Esophagus muscularis mucosa (tissue), 4 donors: ENCODE data around the gene TRAPPC2L. TPM values are rescaled to one million over a fixed set of nuclear protein-coding genes. Genes with fewer than 3 reads are reported as not detected.

Experiments
- DNase-seq: peaks from one replicate; pipeline ENCODE4 v3.0.0-alpha.2; 2017; ENCODE audit errors: extremely low spot score
- H3K27ac ChIP-seq, 4 donors: fragments of 200-600 bp; sonication (generic); replicated peaks in 1 of 4; 1 replicate in 3 of 4; 2 replicates in 1 of 4; pipeline ENCODE4 v1.5.1; 2016 to 2019; ENCODE audit warnings: mild to moderate bottlenecking in 1 of 4
- H3K27me3 ChIP-seq, 4 donors: fragments of 200-600 bp; sonication (generic); one replicate each; pipeline versions ENCODE4 v1.5.1 to v1.6.0; 2016 to 2019
- H3K36me3 ChIP-seq, 4 donors: fragments of 200-600 bp; sonication (generic); one replicate each; pipeline ENCODE4 v1.5.1; 2016 to 2019
- H3K4me1 ChIP-seq, 4 donors: fragments of 200-600 bp; sonication (generic); one replicate each; pipeline ENCODE4 v1.5.1; 2016 to 2019
- H3K4me3 ChIP-seq, 4 donors: fragments of 200-600 bp; sonication (generic); 1 replicate in 2 of 4; 2 replicates in 2 of 4; pipeline ENCODE4 v1.5.1; 2016 to 2019; ENCODE audit warnings: mild to moderate bottlenecking in 4 of 4, moderate library complexity in 1 of 4
- H3K9me3 ChIP-seq, 4 donors: fragments of 200-600 bp; sonication (generic); 1 replicate in 3 of 4; 2 replicates in 1 of 4; pipeline ENCODE4 v1.5.1; 2016 to 2019
- CTCF ChIP-seq, 3 experiments: fragments of 200-600 bp in 2 of 3; fragments of 450-650 bp in 1 of 3; sonication (generic) in 2 of 3; IDR thresholded peaks; one replicate each; pipeline ENCODE4 v1.5.1; 2017 to 2019; ENCODE audit warnings: antibody characterized with exemption in 3 of 3, mild to moderate bottlenecking in 2 of 3, moderate library complexity in 1 of 3
- EP300 ChIP-seq: sonication (generic); formaldehyde crosslinking; IDR thresholded peaks from one replicate; pipeline ENCODE4 v1.6.1; 2017; ENCODE audit warnings: antibody characterized with exemption
- POLR2A ChIP-seq: fragments of 450-650 bp; IDR thresholded peaks from one replicate; pipeline ENCODE4 v1.6.1; 2017; ENCODE audit warnings: antibody characterized with exemption, moderate library complexity, mild to moderate bottlenecking, low read depth
- POLR2AphosphoS5 ChIP-seq, 2 donors: sonication (generic); formaldehyde crosslinking; IDR thresholded peaks; one replicate each; pipeline ENCODE4 v1.6.1; 2017; ENCODE audit warnings: antibody characterized with exemption in 2 of 2
- WGBS: methylation state at CpG from one replicate; pipeline ENCODE4 v1.1.5; 2018; 5-methylcytosine and 5-hydroxymethylcytosine counted together
- intact Hi-C: fragments of 100-400 bp; cut with DNase I; formaldehyde crosslinking; loops from one replicate; pipeline ENCODE4 v1.15.1; 2023
- total RNA-seq, 4 donors: library from RNA; depleted of rRNA; stranded (reverse); fragments of >200 nt; gene quantifications; one replicate each; pipeline versions ENCODE4 v1.1.0 to v1.2.1, GENCODE V29; 2016

TRAPPC2L gene
- total RNA-seq, 4 donors from 2014 or later: 22.9 to 35.8 (median 29.6) TPM

GRCh38 chr16:88909431-88910210 is 52.7 kb downstream of the TRAPPC2L start:
- DNase-seq: no peak
- Histone ChIP-seq H3K27me3 (peaks cover 0 to 76% (median 0%) of the 10 kb centered on the region in 4 donors), H3K4me1 (peaks cover 7 to 31% (median 21%) of the 10 kb centered on the region in 4 donors), H3K27ac (peak overlapping the region in 1 of 4 donors; percentile 27), H3K9me3 (no peaks in the 10 kb centered on the region), H3K36me3 (no peaks in the 10 kb centered on the region), H3K4me3 (no peak overlapping the region)
- 78% methylated on average over 43 of the region's 44 CpGs for WGBS
- intact Hi-C loops: no loop called here
- TF ChIP-seq EP300: no peak
- TF ChIP-seq POLR2AphosphoS5 (IDR thresholded peaks at IDR 0.05): no peak
- TF ChIP-seq POLR2A: no peak
- TF ChIP-seq CTCF (IDR thresholded peaks at IDR 0.05): no peak

- intact Hi-C loops: no loop called here
- Histone ChIP-seq H3K36me3 (no peaks in the 10 kb centered on the region), H3K4me1 (peaks cover 10 to 24% (median 21%) of the 10 kb centered on the region in 4 donors), H3K27me3 (peaks cover 0 to 78% (median 0%) of the 10 kb centered on the region in 4 donors), H3K9me3 (no peaks in the 10 kb centered on the region), H3K4me3 (no peak overlapping the region), H3K27ac (peak overlapping the region in 1 of 4 donors; percentile 26)
- 66% methylated on average over 16 of the region's 26 CpGs for WGBS
- TF ChIP-seq EP300: no peak
- no peak for TF ChIP-seq POLR2AphosphoS5 (IDR thresholded peaks at IDR 0.05)
- no peak for TF ChIP-seq POLR2A
- no peak for TF ChIP-seq CTCF (IDR thresholded peaks at IDR 0.05)
- DNase-seq: no peak
Measured at GRCh38 chr16:88910284-88911135, 53.6 kb downstream of the TRAPPC2L start.

- Histone ChIP-seq H3K4me3 (no peak overlapping the region), H3K36me3 (no peaks in the 10 kb centered on the region), H3K27ac (no peak overlapping the region), H3K27me3 (peaks cover 0 to 78% (median 0%) of the 10 kb centered on the region in 4 donors), H3K9me3 (no peaks in the 10 kb centered on the region), H3K4me1 (peaks cover 10 to 18% (median 15%) of the 10 kb centered on the region in 4 donors)
- no peak for TF ChIP-seq EP300
- no peak for TF ChIP-seq POLR2AphosphoS5 (IDR thresholded peaks at IDR 0.05)
- TF ChIP-seq CTCF (IDR thresholded peaks at IDR 0.05): no peak
- no peak for TF ChIP-seq POLR2A
- no peak for DNase-seq
- 76% methylated on average over 33 of the region's 36 CpGs for WGBS
- intact Hi-C loops: no loop called here
Measured at GRCh38 chr16:88911136-88911945, 54.4 kb downstream of the TRAPPC2L start.

GRCh38 chr16:88911946-88912310 is 55.0 kb downstream of the TRAPPC2L start:
- intact Hi-C loops: no loop called here
- Histone ChIP-seq H3K4me1 (peaks cover 8 to 18% (median 13%) of the 10 kb centered on the region in 4 donors), H3K4me3 (no peak overlapping the region), H3K27me3 (peaks cover 0 to 76% (median 0%) of the 10 kb centered on the region in 4 donors), H3K36me3 (no peaks in the 10 kb centered on the region), H3K9me3 (no peaks in the 10 kb centered on the region), H3K27ac (no peak overlapping the region)
- no peak for DNase-seq
- TF ChIP-seq CTCF (IDR thresholded peaks at IDR 0.05) (no peak), POLR2A (no peak), EP300 (no peak), POLR2AphosphoS5 (IDR thresholded peaks at IDR 0.05) (no peak)
- 92% methylated on average over 7 of the region's 16 CpGs for WGBS

Other genes with a start within 250 kb of the TRAPPC2L start
- not detected for gene IL17C, start 218.6 kb upstream of the TRAPPC2L start, total RNA-seq
- 100 to 1,000 TPM in 2 of 4 donors, 10 to 100 TPM in 2; 46.5 to 156 (median 99.2) TPM for gene CYBA, start 206.1 kb upstream of the TRAPPC2L start, total RNA-seq
- gene MVD, start 194.0 kb upstream of the TRAPPC2L start, total RNA-seq: 10 to 100 TPM; 27.0 to 32.4 (median 29.3) TPM
- gene SNAI3, start 170.6 kb upstream of the TRAPPC2L start, total RNA-seq: under 1 TPM; 0.26 to 0.83 (median 0.59) TPM
- gene RNF166, start 150.7 kb upstream of the TRAPPC2L start, total RNA-seq: 10 to 100 TPM; 23.3 to 33.5 (median 27.5) TPM
- 10 to 100 TPM in 2 of 4 donors, 1 to 10 TPM in 2; 8.9 to 14.7 (median 10.3) TPM for gene CTU2, start 150.6 kb upstream of the TRAPPC2L start, total RNA-seq
- 100 to 1,000 TPM; 140 to 298 (median 182) TPM for gene PIEZO1, start 71.9 kb upstream of the TRAPPC2L start, total RNA-seq
- gene CDT1, start 53.3 kb upstream of the TRAPPC2L start, total RNA-seq: 1 to 10 TPM in 1 of 4 donors, under 1 TPM in 2, not detected in 1; 0.17 to 1.4 (median 0.34) TPM
- 100 to 1,000 TPM in 2 of 4 donors, 10 to 100 TPM in 2; 60.6 to 141 (median 98.6) TPM for gene APRT, start 45.2 kb upstream of the TRAPPC2L start, total RNA-seq
- 10 to 100 TPM in 3 of 4 donors, 1 to 10 TPM in 1; 9.5 to 19.1 (median 11.0) TPM for gene GALNS, start 180 bp upstream of the TRAPPC2L start, total RNA-seq
- not detected for gene PABPN1L, start 9.5 kb downstream of the TRAPPC2L start, total RNA-seq
- gene CBFA2T3, start 120.1 kb downstream of the TRAPPC2L start, total RNA-seq: 10 to 100 TPM in 1 of 4 donors, 1 to 10 TPM in 3; 2.0 to 10.4 (median 3.5) TPM
- gene ACSF3, start 236.7 kb downstream of the TRAPPC2L start, total RNA-seq: 10 to 100 TPM; 23.5 to 29.8 (median 27.2) TPM